DND-41 (cell line): ENCODE data around the gene VPS37B.

Experiments used
- ATAC-seq: fragments of 200-7000 bp; cut with Tn5 transposase; 3 replicates; pipeline ENCODE4 v1.9.1; 2021; ENCODE audit warnings: low read depth; ENCODE audit not compliant: insufficient read depth
- DNase-seq: peaks from one replicate; pipeline ENCODE4 v3.0.0-alpha.2; 2020
- H2AFZ ChIP-seq: 2 replicates; pipeline ENCODE4 v1.6.0; 2012; ENCODE audit warnings: low read depth, low read length
- H3K27ac ChIP-seq: 2 replicates; pipeline ENCODE4 v1.5.1; 2012; ENCODE audit warnings: low read length, inconsistent platforms
- H3K27me3 ChIP-seq: fragments of 200-600 bp; sonication (generic); 2 replicates; pipeline ENCODE4 v1.6.0; 2012; ENCODE audit warnings: low read length, mild to moderate bottlenecking, inconsistent platforms; ENCODE audit not compliant: insufficient read depth, poor library complexity
- H3K36me3 ChIP-seq: 2 replicates; pipeline ENCODE4 v1.5.1; 2012; ENCODE audit warnings: low read length, inconsistent platforms; ENCODE audit not compliant: insufficient read depth
- H3K4me1 ChIP-seq: 2 replicates; pipeline ENCODE4 v1.5.1; 2012; ENCODE audit warnings: mild to moderate bottlenecking, low read length; ENCODE audit not compliant: insufficient read depth
- H3K4me2 ChIP-seq: 2 replicates; pipeline ENCODE4 v1.6.0; 2012; ENCODE audit warnings: mild to moderate bottlenecking, moderate library complexity, low read length, inconsistent platforms; ENCODE audit not compliant: insufficient read depth
- H3K4me3 ChIP-seq, 2 experiments: fragments of 200-600 bp in 1 of 2; shearing (Covaris generic) in 1 of 2; 2 replicates each; pipeline ENCODE4 v1.5.1; 2012 to 2016; ENCODE audit warnings: inconsistent platforms in 2 of 2, low read length in 2 of 2, mild to moderate bottlenecking in 2 of 2, low read depth in 1 of 2, moderate library complexity in 1 of 2
- H3K79me2 ChIP-seq: 2 replicates; pipeline ENCODE4 v1.6.0; 2012; ENCODE audit warnings: low read length, inconsistent platforms; ENCODE audit not compliant: insufficient read depth
- H3K9ac ChIP-seq: 2 replicates; pipeline ENCODE4 v1.6.0; 2012; ENCODE audit warnings: low read depth, mild to moderate bottlenecking, inconsistent platforms, low read length, moderate library complexity
- H3K9me3 ChIP-seq: 2 replicates; pipeline ENCODE4 v1.5.1; 2012; ENCODE audit warnings: low read length, moderate library complexity, mild to moderate bottlenecking, inconsistent platforms; ENCODE audit not compliant: insufficient read depth, severe bottlenecking
- H4K20me1 ChIP-seq: 2 replicates; pipeline ENCODE4 v1.6.0; 2012; ENCODE audit warnings: low read length; ENCODE audit not compliant: insufficient read depth
- CTCF ChIP-seq: IDR thresholded peaks from 2 replicates; pipeline ENCODE4 v1.5.1; 2012; ENCODE audit warnings: borderline replicate concordance, low read length, moderate library complexity, mild to moderate bottlenecking; ENCODE audit not compliant: poor library complexity, severe bottlenecking; ENCODE audit errors: extremely low read depth
- EZH2 ChIP-seq: IDR thresholded peaks from 3 replicates; pipeline ENCODE4 v1.6.1; 2012; ENCODE audit warnings: borderline replicate concordance, low read depth, mild to moderate bottlenecking, moderate library complexity, low read length, inconsistent platforms; ENCODE audit not compliant: severe bottlenecking

VPS37B gene

GRCh38 chr12:122884860-122885259, 11.1 kb downstream of the VPS37B start:
- peaks cover 54% of the 10 kb centered on the region for H3K4me1 ChIP-seq
- TF ChIP-seq CTCF = no peak
- TF ChIP-seq EZH2 = no peak
- H3K27ac ChIP-seq = no peak overlapping the region
- no peaks in the 10 kb centered on the region for H3K9me3 ChIP-seq
- no peaks in the 10 kb centered on the region for H3K27me3 ChIP-seq
- H3K9ac ChIP-seq = no peak overlapping the region
- DNase-seq (no peak), ATAC-seq (no peak)
- H3K4me3 ChIP-seq = no peak overlapping the region
- peaks cover 84% of the 10 kb centered on the region for H3K79me2 ChIP-seq
- H3K36me3 ChIP-seq = no peaks in the 10 kb centered on the region
- H3K4me2 ChIP-seq = no peak overlapping the region
- H2AFZ ChIP-seq = no peak overlapping the region
- peaks cover 50% of the 10 kb centered on the region for H4K20me1 ChIP-seq

GRCh38 chr12:122884091-122884826, 11.7 kb downstream of the VPS37B start:
- Histone ChIP-seq H3K27me3 (no peaks in the 10 kb centered on the region), H3K4me3 (no peak overlapping the region), H3K9ac (no peak overlapping the region), H4K20me1 (peaks cover 56% of the 10 kb centered on the region), H3K4me1 (peaks cover 48% of the 10 kb centered on the region), H2AFZ (no peak overlapping the region), H3K4me2 (no peak overlapping the region), H3K27ac (no peak overlapping the region), H3K9me3 (no peaks in the 10 kb centered on the region), H3K36me3 (no peaks in the 10 kb centered on the region), H3K79me2 (peaks cover 85% of the 10 kb centered on the region)
- no peak for DNase-seq
- TF ChIP-seq EZH2 (no peak), CTCF (no peak)
- no peak for ATAC-seq

GRCh38 chr12:122882908-122883558, 12.9 kb downstream of the VPS37B start:
- ATAC-seq (no peak), DNase-seq (no peak)
- Histone ChIP-seq H4K20me1 (peaks cover 52% of the 10 kb centered on the region), H3K27me3 (no peaks in the 10 kb centered on the region), H3K9me3 (no peaks in the 10 kb centered on the region), H3K4me1 (peaks cover 36% of the 10 kb centered on the region), H3K36me3 (no peaks in the 10 kb centered on the region), H3K4me2 (no peak overlapping the region), H3K79me2 (peaks cover 84% of the 10 kb centered on the region), H3K9ac (no peak overlapping the region), H3K27ac (no peak overlapping the region), H2AFZ (no peak overlapping the region), H3K4me3 (no peak overlapping the region)
- TF ChIP-seq EZH2 = no peak
- TF ChIP-seq CTCF = no peak
